Esophagus (tissue), 2 donors: Measurements from ENCODE around the gene PLXNA2. TPM values are rescaled to one million over a fixed set of nuclear protein-coding genes. Genes with fewer than 3 reads are reported as not detected.

Source experiments
- H3K27ac ChIP-seq, 2 donors: one replicate each; pipeline ENCODE4 v1.5.1; 2013; ENCODE audit warnings: low read depth in 2 of 2, mild to moderate bottlenecking in 2 of 2, inconsistent platforms in 1 of 2, low read length in 1 of 2, moderate library complexity in 1 of 2
- H3K27me3 ChIP-seq, 2 donors: one replicate each; pipeline ENCODE4 v1.6.1; 2013; ENCODE audit warnings: low read length in 2 of 2, control low read depth in 1 of 2, mild to moderate bottlenecking in 1 of 2; ENCODE audit not compliant: insufficient read depth in 2 of 2, control insufficient read depth in 1 of 2
- H3K36me3 ChIP-seq, 2 donors: one replicate each; pipeline ENCODE4 v1.6.1; 2013; ENCODE audit warnings: low read length in 1 of 2; ENCODE audit not compliant: control insufficient read depth in 2 of 2, insufficient read depth in 2 of 2
- H3K4me1 ChIP-seq, 2 donors: one replicate each; pipeline ENCODE4 v1.6.1; 2013; ENCODE audit warnings: low read length in 1 of 2; ENCODE audit not compliant: control insufficient read depth in 2 of 2, insufficient read depth in 2 of 2
- H3K4me3 ChIP-seq, 2 donors: one replicate each; pipeline ENCODE4 v1.5.1; 2013; ENCODE audit warnings: low read length in 2 of 2, mild to moderate bottlenecking in 2 of 2, low read depth in 1 of 2, moderate library complexity in 1 of 2
- H3K9me3 ChIP-seq, 2 donors: one replicate each; pipeline ENCODE4 v1.6.1; 2013; ENCODE audit warnings: mild to moderate bottlenecking in 2 of 2, low read depth in 1 of 2, low read length in 1 of 2, moderate library complexity in 1 of 2; ENCODE audit not compliant: control insufficient read depth in 2 of 2, insufficient read depth in 1 of 2
- WGBS, 2 donors: extraction: QIAGEN DNeasy Blood & Tissue Kit; methylation state at CpG; one replicate each; pipeline ENCODE4 v1.1.7; 2013; 5-methylcytosine and 5-hydroxymethylcytosine counted together
- polyA plus RNA-seq, 2 donors: library from polyadenylated mRNA; stranded (reverse); fragments of 200-250 nt; gene quantifications; one replicate each; pipeline ENCODE4 v1.2.3, GENCODE V29; 2013
- donor health status: healthy with polysubstance abuse.
- donor health status: Bipolar disorder and iron deficiency.

Gene PLXNA2
- polyA plus RNA-seq, 2 donors = 12.6 to 25.5 TPM

DNA sequence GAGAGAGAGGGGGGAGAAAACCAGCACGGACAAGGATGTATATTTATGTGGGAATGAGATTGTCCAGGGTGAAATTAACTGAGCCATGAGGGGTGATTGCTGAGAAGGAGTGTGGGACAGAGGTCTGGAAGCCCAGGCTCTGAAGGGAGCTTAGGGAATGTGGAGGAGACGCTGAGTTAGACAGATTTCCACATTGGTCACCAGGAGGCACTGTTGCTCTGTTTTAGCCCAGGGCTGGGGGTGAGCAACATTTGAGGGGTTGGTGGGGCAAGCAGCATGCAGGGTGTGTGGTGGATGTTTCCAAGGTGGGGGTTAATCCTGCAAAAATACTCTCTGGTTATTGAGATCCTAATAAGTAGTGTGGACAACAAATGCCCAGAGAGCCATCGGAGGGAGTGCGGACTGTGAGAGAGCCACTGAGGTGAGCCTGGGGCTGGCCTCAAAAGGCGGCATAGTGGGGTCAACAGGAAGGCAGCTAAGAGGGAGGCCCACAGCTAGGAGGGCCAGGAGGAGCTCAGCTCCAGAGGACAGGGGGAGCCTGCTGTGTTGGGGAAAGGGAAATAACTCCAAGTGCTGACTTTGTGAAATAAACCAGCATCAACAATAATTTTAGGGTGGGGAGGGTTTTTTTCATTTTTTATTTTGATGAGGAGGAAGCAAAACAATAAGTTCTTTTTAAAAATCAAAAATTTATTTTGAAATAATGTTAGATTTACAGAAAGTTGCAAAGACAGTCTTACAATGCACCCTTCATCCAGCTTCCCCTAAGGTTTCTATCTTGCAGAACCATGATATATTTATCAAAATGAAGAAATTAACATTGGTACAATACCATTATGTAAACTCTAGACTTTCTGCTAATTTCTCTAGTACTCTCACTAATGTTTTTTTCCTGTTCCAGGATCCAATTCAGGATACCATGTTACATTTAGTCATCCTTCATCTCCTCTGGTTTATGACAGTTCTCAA lies 250.4 kb downstream of the PLXNA2 start:
- H3K36me3 ChIP-seq = no peaks in the 10 kb centered on the region
- WGBS, 2 donors = 88 to 93% methylated on average over 5 of the region's 5 CpGs
- no peak overlapping the region for H3K4me3 ChIP-seq
- H3K9me3 ChIP-seq = peaks cover 0 to 2% of the 10 kb centered on the region in 2 donors
- no peaks in the 10 kb centered on the region for H3K27me3 ChIP-seq
- no peaks in the 10 kb centered on the region for H3K4me1 ChIP-seq
- no peak overlapping the region for H3K27ac ChIP-seq

DNA sequence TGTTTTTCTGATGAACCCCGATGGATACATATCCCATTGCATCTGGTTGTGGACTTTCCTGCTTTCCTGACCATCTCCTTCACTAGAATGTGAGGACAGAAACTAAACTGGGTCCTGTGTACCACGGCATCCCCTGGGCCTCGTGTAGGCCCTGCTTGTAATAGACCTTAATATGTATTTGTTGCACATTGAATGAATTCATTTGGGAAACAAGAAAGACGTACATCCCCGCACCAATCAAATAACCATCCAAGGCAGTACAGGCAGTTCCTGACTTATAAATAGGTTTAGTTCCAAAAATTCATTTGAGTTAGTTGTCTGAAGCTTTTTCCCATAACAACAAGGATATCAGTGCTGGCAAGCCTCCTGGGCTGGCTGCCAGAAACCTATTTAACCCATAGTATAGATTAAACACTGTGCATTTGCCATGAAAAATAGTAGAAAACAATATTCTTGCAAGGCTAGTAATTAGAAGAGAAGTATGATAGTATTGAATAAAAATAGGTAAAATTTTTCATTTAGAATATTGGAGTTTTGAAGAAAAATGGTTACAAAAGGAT lies 251.4 kb downstream of the PLXNA2 start:
- WGBS, 2 donors = 65 to 70% methylated on average over 5 of the region's 5 CpGs

DNA sequence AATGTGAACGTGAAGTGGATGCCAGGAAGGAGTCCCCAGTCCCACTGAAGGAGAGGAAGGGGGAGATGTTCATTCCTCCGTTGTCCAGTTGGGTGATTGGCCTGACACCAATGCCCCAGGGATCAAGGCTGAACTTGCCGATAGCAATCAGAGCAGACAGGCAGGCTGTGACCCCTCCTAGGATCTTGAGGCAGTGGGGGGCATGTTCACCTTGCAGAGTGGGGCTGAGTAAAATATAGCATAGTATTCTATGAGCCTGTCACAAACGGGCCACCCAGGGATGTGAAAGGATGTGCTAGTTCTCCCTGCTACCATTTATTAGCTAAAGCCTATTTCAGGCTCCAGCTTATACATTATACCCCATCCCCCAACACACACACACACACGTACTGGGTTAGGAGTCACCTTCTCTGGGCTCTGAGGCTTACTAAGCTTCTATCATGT lies 252.6 kb downstream of the PLXNA2 start:
- Histone ChIP-seq H3K27me3 (no peaks in the 10 kb centered on the region), H3K9me3 (peaks cover 0 to 2% of the 10 kb centered on the region in 2 donors), H3K27ac (no peak overlapping the region), H3K4me3 (no peak overlapping the region), H3K36me3 (no peaks in the 10 kb centered on the region), H3K4me1 (no peaks in the 10 kb centered on the region)
- 79 to 81% methylated on average over 5 of the region's 5 CpGs for WGBS, 2 donors

More for the DNA sequence above, 251.4 kb downstream of the PLXNA2 start:
- Histone ChIP-seq H3K27ac (no peak overlapping the region), H3K4me1 (no peaks in the 10 kb centered on the region), H3K27me3 (no peaks in the 10 kb centered on the region), H3K9me3 (peaks cover 0 to 2% of the 10 kb centered on the region in 2 donors), H3K4me3 (no peak overlapping the region), H3K36me3 (no peaks in the 10 kb centered on the region)

DNA sequence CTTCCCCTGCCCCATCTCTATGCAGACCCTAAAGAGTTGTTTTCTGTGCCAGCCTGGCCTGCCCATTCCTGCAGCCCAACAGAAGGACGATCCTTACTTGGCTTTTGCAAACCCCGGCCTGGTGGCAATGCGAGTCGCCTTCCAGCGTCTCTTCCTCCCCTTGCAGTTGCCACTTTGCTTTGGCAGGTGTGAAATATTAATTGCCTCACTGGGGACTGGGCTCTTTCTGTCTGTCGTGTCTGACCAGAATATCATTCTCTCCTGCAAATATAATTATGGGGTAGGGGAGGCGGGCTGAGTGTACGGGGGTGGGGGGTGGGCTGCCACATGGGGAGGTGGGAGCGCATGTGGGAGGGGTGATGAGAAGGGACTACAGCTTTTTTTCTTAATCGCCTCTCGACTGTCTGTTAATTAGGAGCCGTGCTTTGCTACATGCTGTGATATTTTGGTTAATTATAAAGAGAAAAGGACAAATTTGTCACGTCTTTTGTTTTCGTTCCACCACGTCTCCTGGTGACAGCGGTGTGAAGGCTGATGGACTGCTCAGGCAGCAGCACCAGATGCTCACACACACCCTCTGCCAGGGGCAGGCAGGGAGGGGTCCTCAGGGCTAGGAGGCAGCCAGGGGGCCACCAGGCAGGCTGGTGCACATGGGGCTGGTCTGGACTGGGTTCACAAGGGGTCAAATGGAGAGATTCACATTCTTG lies 253.2 kb downstream of the PLXNA2 start:
- H3K36me3 ChIP-seq = no peaks in the 10 kb centered on the region
- no peak overlapping the region for H3K4me3 ChIP-seq
- peaks cover 0 to 2% of the 10 kb centered on the region in 2 donors for H3K9me3 ChIP-seq
- H3K27me3 ChIP-seq = no peaks in the 10 kb centered on the region
- H3K4me1 ChIP-seq = no peaks in the 10 kb centered on the region
- 78 to 84% methylated on average over 16 of the region's 16 CpGs for WGBS, 2 donors
- H3K27ac ChIP-seq = no peak overlapping the region

DNA sequence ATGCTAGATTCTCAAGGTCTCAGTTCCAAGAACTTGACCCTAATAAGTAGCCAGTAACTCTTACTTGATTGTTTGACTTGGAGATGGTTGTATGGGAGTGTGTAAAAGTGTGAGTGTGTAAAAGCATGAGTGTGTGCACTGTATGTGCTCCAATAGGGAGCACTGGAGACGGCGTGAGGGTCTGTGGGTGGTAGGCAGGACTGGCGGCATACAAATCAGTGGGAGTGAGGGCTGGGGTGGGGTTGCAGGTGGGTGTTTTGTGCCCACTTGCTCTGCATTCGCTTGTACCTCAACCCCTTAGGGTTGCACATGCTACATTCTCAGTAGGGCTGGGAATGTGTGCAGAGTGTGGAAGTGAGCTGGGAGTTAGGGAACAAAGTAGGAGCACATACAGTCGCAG lies 253.7 kb downstream of the PLXNA2 start:
- H3K36me3 ChIP-seq = no peaks in the 10 kb centered on the region
- H3K9me3 ChIP-seq = peaks cover 0 to 2% of the 10 kb centered on the region in 2 donors
- no peaks in the 10 kb centered on the region for H3K4me1 ChIP-seq
- no peak overlapping the region for H3K27ac ChIP-seq
- 93 to 96% methylated on average over 5 of the region's 5 CpGs for WGBS, 2 donors
- H3K27me3 ChIP-seq = no peaks in the 10 kb centered on the region
- no peak overlapping the region for H3K4me3 ChIP-seq

DNA sequence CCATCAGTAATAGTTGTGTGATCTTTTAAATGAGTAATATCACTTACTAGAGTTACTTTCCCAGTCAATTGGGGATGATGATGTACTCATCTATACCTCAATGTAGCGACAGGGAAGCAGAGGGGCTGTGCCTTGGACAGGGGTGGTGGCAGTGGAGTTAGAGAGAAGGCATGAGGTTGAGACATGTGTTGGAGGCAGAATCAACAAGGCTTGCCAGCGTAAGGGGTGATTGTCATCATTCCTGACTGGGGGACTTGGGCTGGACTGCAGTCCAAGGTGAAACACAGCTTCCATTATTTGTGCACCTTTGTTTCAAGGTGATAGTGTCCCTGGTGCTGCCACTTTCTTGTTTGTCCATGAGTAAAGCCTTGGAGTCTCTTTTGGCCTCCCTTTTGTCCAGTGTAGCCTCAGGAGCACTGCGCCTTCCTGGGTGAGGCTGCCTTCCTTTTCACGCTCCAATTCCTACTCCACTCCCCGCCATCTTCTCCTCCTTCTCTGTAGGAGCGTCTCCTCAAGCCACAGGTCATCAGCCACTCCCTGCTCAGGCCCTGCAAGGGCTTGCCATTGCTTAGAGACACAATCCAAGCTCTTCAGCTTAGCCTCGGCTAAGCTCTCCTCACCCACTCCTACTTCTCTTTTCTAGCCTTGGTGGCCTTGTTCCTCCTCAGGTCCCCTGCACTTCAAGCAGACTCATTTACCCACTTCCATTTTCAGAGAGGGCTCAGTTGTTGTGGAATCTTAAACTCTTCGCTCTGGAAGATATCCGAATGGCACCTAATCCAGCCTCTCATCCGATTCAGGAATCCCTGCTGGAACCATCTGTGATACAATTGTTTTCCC lies 255.6 kb downstream of the PLXNA2 start:
- Histone ChIP-seq H3K4me3 (no peak overlapping the region), H3K27me3 (no peaks in the 10 kb centered on the region), H3K9me3 (peaks cover 0 to 2% of the 10 kb centered on the region in 2 donors), H3K36me3 (no peaks in the 10 kb centered on the region), H3K4me1 (no peaks in the 10 kb centered on the region), H3K27ac (no peak overlapping the region)
- WGBS, 2 donors = 87 to 90% methylated on average over 10 of the region's 10 CpGs

DNA sequence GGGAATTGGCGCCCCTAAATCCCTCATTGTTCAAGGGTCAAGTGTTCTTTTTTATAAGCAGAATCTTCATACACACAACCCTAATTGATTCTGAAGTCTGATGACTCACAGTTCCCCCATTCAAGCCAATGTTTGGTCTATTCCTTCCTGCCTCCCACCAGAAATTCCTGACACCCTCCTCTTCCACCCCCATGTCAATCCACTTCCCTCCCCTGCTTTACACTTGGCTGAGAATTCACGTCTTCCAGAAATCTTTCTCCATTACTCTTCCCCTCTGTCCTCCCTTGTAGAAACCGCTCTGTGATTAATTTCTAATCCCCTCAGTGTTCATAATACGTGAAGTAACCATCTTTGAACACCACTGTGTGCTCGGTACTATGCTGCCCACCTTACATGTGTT lies 257.0 kb downstream of the PLXNA2 start:
- H3K36me3 ChIP-seq = no peaks in the 10 kb centered on the region
- H3K9me3 ChIP-seq = no peaks in the 10 kb centered on the region
- no peak overlapping the region for H3K27ac ChIP-seq
- 64 to 71% methylated on average over 5 of the region's 5 CpGs for WGBS, 2 donors
- no peaks in the 10 kb centered on the region for H3K4me1 ChIP-seq
- H3K4me3 ChIP-seq = no peak overlapping the region
- H3K27me3 ChIP-seq = no peaks in the 10 kb centered on the region

DNA sequence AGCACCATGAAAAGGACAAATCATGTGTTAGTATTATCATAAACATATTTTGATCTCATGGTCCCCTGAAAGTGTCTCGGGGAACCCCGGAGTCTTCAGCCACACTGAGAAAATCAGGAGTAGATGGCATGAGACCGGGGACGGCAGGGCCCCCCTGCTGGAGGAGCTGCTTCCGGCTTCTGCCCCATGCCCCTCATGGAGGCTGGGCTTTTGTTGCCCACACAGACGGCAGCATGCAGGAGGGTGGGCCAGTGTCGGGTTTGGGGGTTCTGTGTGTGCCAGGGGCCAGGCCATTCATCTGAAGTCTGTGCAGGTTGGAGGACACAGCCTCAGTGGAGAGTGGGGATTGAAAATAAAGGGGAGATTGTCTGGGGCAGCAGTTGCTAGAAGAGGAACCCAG lies 258.2 kb downstream of the PLXNA2 start:
- no peaks in the 10 kb centered on the region for H3K9me3 ChIP-seq
- no peaks in the 10 kb centered on the region for H3K4me1 ChIP-seq
- no peaks in the 10 kb centered on the region for H3K27me3 ChIP-seq
- H3K36me3 ChIP-seq = no peaks in the 10 kb centered on the region
- WGBS, 2 donors = 87 to 90% methylated on average over 7 of the region's 7 CpGs
- H3K27ac ChIP-seq = no peak overlapping the region
- H3K4me3 ChIP-seq = no peak overlapping the region
